Mesenchymal stem cell (in vitro differentiated cells and primary cell): ENCODE results near the gene SMAD6.

Experiments used
- DNase-seq: peaks from one replicate; pipeline ENCODE4 v3.0.0-alpha.2; 2013
- H2AFZ ChIP-seq: one replicate; pipeline ENCODE4 v1.6.1; 2013; ENCODE audit warnings: low read depth, mild to moderate bottlenecking, control low read depth, inconsistent platforms, low read length, moderate library complexity
- H2AK5ac ChIP-seq: 2 replicates; pipeline ENCODE4 v1.6.1; 2013; ENCODE audit warnings: low read length, moderate library complexity, mild to moderate bottlenecking, inconsistent platforms; ENCODE audit not compliant: severe bottlenecking
- H2BK120ac ChIP-seq: one replicate; pipeline ENCODE4 v1.6.1; 2013; ENCODE audit warnings: low read depth, mild to moderate bottlenecking, inconsistent platforms, low read length, moderate library complexity
- H2BK12ac ChIP-seq, 2 experiments: one replicate each; pipeline ENCODE4 v1.6.1; 2013; ENCODE audit warnings: inconsistent platforms in 2 of 2, low read length in 2 of 2, mild to moderate bottlenecking in 2 of 2, moderate library complexity in 2 of 2, control low read depth in 1 of 2
- H2BK15ac ChIP-seq: one replicate; pipeline ENCODE4 v1.6.1; 2013; ENCODE audit warnings: mild to moderate bottlenecking, low read depth, inconsistent platforms; ENCODE audit not compliant: poor library complexity, severe bottlenecking
- H2BK5ac ChIP-seq: 2 replicates; pipeline ENCODE4 v1.6.1; 2013; ENCODE audit warnings: low read depth, mild to moderate bottlenecking, low read length, control low read depth, inconsistent platforms; ENCODE audit not compliant: poor library complexity, severe bottlenecking
- H3K14ac ChIP-seq, 2 experiments: one replicate each; pipeline ENCODE4 v1.6.1; 2013; ENCODE audit warnings: inconsistent platforms in 2 of 2, low read length in 2 of 2, control low read depth in 1 of 2, mild to moderate bottlenecking in 1 of 2, moderate library complexity in 1 of 2
- H3K18ac ChIP-seq, 2 experiments: one replicate each; pipeline ENCODE4 v1.6.1; 2013; ENCODE audit warnings: inconsistent platforms in 2 of 2, low read length in 2 of 2, control low read depth in 1 of 2, low read depth in 1 of 2, mild to moderate bottlenecking in 1 of 2
- H3K23ac ChIP-seq, 2 experiments: one replicate each; pipeline ENCODE4 v1.6.1; 2013; ENCODE audit warnings: inconsistent platforms in 2 of 2, low read length in 2 of 2, mild to moderate bottlenecking in 2 of 2, moderate library complexity in 2 of 2, control low read depth in 1 of 2
- H3K27ac ChIP-seq: 2 replicates; pipeline ENCODE4 v1.5.1; 2013; ENCODE audit warnings: mild to moderate bottlenecking, moderate library complexity, low read length, control low read depth, inconsistent platforms; ENCODE audit not compliant: poor library complexity, severe bottlenecking
- H3K27me3 ChIP-seq, 2 experiments: 2 replicates each; pipeline versions ENCODE4 v1.6.1 to v1.7.0; 2013; ENCODE audit warnings: low read length in 2 of 2, mild to moderate bottlenecking in 2 of 2, moderate library complexity in 2 of 2, control low read depth in 1 of 2, inconsistent platforms in 1 of 2; ENCODE audit not compliant: control insufficient read depth in 1 of 2, insufficient read depth in 1 of 2
- H3K36me3 ChIP-seq, 2 experiments: 2 replicates each; pipeline versions ENCODE4 v1.6.1 to v1.7.0; 2013; ENCODE audit warnings: low read length in 2 of 2, control low read depth in 1 of 2, inconsistent platforms in 1 of 2, low read depth in 1 of 2, mild to moderate bottlenecking in 1 of 2; ENCODE audit not compliant: insufficient read depth in 2 of 2, control insufficient read depth in 1 of 2
- H3K4ac ChIP-seq, 2 experiments: one replicate each; pipeline ENCODE4 v1.6.1; 2013; ENCODE audit warnings: inconsistent platforms in 2 of 2, low read length in 2 of 2, mild to moderate bottlenecking in 2 of 2, moderate library complexity in 2 of 2, control low read depth in 1 of 2, low read depth in 1 of 2
- H3K4me1 ChIP-seq: 2 replicates; pipeline ENCODE4 v1.6.1; 2013; ENCODE audit warnings: low read depth, low read length, control low read depth; ENCODE audit not compliant: control insufficient read depth, insufficient read depth
- H3K4me2 ChIP-seq: 2 replicates; pipeline ENCODE4 v1.6.1; 2013; ENCODE audit warnings: low read length, mild to moderate bottlenecking, inconsistent platforms; ENCODE audit not compliant: poor library complexity, severe bottlenecking
- H3K4me3 ChIP-seq, 2 experiments: 2 replicates each; pipeline versions ENCODE4 v1.5.1 to v1.7.0; 2013; ENCODE audit warnings: low read length in 2 of 2, mild to moderate bottlenecking in 2 of 2, control low read depth in 1 of 2, low read depth in 1 of 2; ENCODE audit not compliant: insufficient read depth in 1 of 2
- H3K79me1 ChIP-seq: replicated peaks from 2 replicates; pipeline ENCODE4 v1.6.1; 2013; ENCODE audit warnings: mild to moderate bottlenecking, control low read depth, low read length, inconsistent platforms; ENCODE audit not compliant: poor library complexity, severe bottlenecking
- H3K9ac ChIP-seq: 2 replicates; pipeline ENCODE4 v1.7.0; 2013; ENCODE audit warnings: mild to moderate bottlenecking, low read length, moderate library complexity
- H3K9me3 ChIP-seq: 2 replicates; pipeline ENCODE4 v1.7.0; 2013; ENCODE audit warnings: mild to moderate bottlenecking, low read length; ENCODE audit not compliant: control insufficient read depth
- H4K8ac ChIP-seq: one replicate; pipeline ENCODE4 v1.6.1; 2013; ENCODE audit warnings: inconsistent platforms, mild to moderate bottlenecking, low read length, moderate library complexity
- H4K91ac ChIP-seq: one replicate; pipeline ENCODE4 v1.6.1; 2013; ENCODE audit warnings: mild to moderate bottlenecking, low read length, inconsistent platforms
- WGBS: methylation state at CpG from one replicate; pipeline ENCODE4 v1.1.7; 2013; ENCODE audit warnings: mixed read lengths; 5-methylcytosine and 5-hydroxymethylcytosine counted together

Gene SMAD6

GRCh38 chr15:66654361-66654738 is 47.7 kb upstream of the SMAD6 start:
- Histone ChIP-seq H2BK15ac (no peak overlapping the region), H3K18ac (peak overlapping the region; percentile 45 to 54), H3K4me3 (no peak overlapping the region), H3K9ac (no peak overlapping the region), H3K23ac (no peak overlapping the region), H2AFZ (no peak overlapping the region), H2AK5ac (no peak overlapping the region), H2BK5ac (no peak overlapping the region), H3K14ac (no peak overlapping the region), H3K4ac (no peak overlapping the region), H2BK120ac (no peak overlapping the region), H3K4me1 (peaks cover 17% of the 10 kb centered on the region), H3K27me3 (peaks cover 0 to 3% of the 10 kb centered on the region in 2 experiments), H3K27ac (no peak overlapping the region), H4K91ac (no peak overlapping the region), H2BK12ac (peak overlapping the region in 1 of 2 experiments; percentile 67), H3K36me3 (peaks cover 0 to 3% of the 10 kb centered on the region in 2 experiments), H3K4me2 (no peak overlapping the region), H4K8ac (peak overlapping the region; percentile 63), H3K9me3 (no peaks in the 10 kb centered on the region), H3K79me1 (no peaks in the 10 kb centered on the region)
- no peak for DNase-seq
- WGBS, result 66% methylated on average over 12 of the region's 12 CpGs

DNA sequence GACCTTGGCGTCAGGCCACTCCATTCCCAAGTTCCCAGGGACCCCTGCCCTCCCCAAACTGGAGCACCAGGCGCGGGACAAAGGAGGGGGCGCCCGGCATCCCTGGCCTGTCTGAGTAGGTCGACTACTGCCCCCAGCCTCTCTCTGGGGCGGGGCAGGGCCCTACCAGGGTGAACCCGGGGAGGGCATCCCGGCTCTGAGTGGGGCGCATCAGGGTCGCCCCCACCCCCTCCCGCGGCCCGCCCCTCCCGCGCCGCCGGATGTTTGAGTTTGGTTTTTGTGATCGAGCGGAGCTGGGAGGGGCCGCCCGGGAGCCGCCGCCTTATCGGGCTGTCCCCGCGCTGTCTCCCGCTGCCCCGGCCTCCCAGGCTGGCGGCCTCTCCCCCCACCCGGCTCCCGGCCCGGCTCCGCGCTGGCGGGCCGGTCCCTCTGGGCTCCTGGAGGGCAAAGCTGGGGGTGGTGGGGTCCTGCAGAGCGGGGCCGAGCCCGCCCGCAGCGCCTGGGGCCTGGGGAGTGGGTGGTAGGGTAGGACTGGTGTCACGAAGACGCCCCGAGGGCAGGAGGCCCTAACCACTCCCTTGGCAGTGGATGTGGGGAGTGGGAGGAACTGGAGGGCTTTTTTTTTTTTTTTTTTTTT is 47.2 kb upstream of the SMAD6 start:
- no peak overlapping the region for H2AFZ ChIP-seq
- H3K4me3 ChIP-seq, result peak overlapping the region in 1 of 2 experiments; percentile 47
- H3K14ac ChIP-seq, result peak overlapping the region in 1 of 2 experiments; percentile 97
- peak overlapping the region; percentile 97 for H2BK15ac ChIP-seq
- H4K8ac ChIP-seq, result peak overlapping the region; percentile 63
- H3K27me3 ChIP-seq, result peaks cover 0 to 3% of the 10 kb centered on the region in 2 experiments
- peak overlapping the region; percentile 67 for H3K4me2 ChIP-seq
- H3K79me1 ChIP-seq, result no peaks in the 10 kb centered on the region
- DNase-seq, result no peak
- H2BK12ac ChIP-seq, result peak overlapping the region in 1 of 2 experiments; percentile 47
- H4K91ac ChIP-seq, result peak overlapping the region; percentile 90
- peaks cover 0 to 3% of the 10 kb centered on the region in 2 experiments for H3K36me3 ChIP-seq
- peak overlapping the region in 1 of 2 experiments; percentile 93 for H3K4ac ChIP-seq
- WGBS, result 16% methylated on average over 39 of the region's 45 CpGs
- no peak overlapping the region for H3K23ac ChIP-seq
- H2BK120ac ChIP-seq, result peak overlapping the region; percentile 99
- H3K9me3 ChIP-seq, result no peaks in the 10 kb centered on the region
- H3K4me1 ChIP-seq, result peaks cover 17% of the 10 kb centered on the region
- no peak overlapping the region for H2AK5ac ChIP-seq
- no peak overlapping the region for H3K27ac ChIP-seq
- no peak overlapping the region for H2BK5ac ChIP-seq
- H3K18ac ChIP-seq, result peak overlapping the region; percentile 63 to 81
- peak overlapping the region; percentile 79 for H3K9ac ChIP-seq

GRCh38 chr15:66655511-66655910 is 46.5 kb upstream of the SMAD6 start:
- H2BK15ac ChIP-seq, result peak overlapping the region; percentile 18
- DNase-seq, result no peak

GRCh38 chr15:66655997-66656396 is 46.0 kb upstream of the SMAD6 start:
- Histone ChIP-seq H2BK12ac (no peak overlapping the region), H3K4me2 (no peak overlapping the region), H2BK15ac (peak overlapping the region; percentile 38), H3K79me1 (no peaks in the 10 kb centered on the region), H3K18ac (no peak overlapping the region), H3K9ac (no peak overlapping the region), H3K36me3 (peaks cover 0 to 3% of the 10 kb centered on the region in 2 experiments), H3K14ac (no peak overlapping the region), H3K27ac (no peak overlapping the region), H2AK5ac (no peak overlapping the region), H3K4me1 (peaks cover 13% of the 10 kb centered on the region), H4K8ac (peak overlapping the region; percentile 72), H3K4ac (no peak overlapping the region), H3K23ac (no peak overlapping the region), H3K4me3 (no peak overlapping the region), H2BK120ac (peak overlapping the region; percentile 57), H3K27me3 (peaks cover 0 to 3% of the 10 kb centered on the region in 2 experiments), H3K9me3 (no peaks in the 10 kb centered on the region), H2AFZ (no peak overlapping the region), H4K91ac (peak overlapping the region; percentile 71), H2BK5ac (no peak overlapping the region)
- 100% methylated on average over 2 of the region's 2 CpGs for WGBS
- no peak for DNase-seq

More at GRCh38 chr15:66655511-66655910, 46.5 kb upstream of the SMAD6 start:
- H3K36me3 ChIP-seq, result peaks cover 0 to 3% of the 10 kb centered on the region in 2 experiments
- H3K4me2 ChIP-seq, result peak overlapping the region; percentile 34
- no peak overlapping the region for H2AFZ ChIP-seq
- peak overlapping the region; percentile 79 for H3K9ac ChIP-seq
- peaks cover 0 to 3% of the 10 kb centered on the region in 2 experiments for H3K27me3 ChIP-seq
- H3K27ac ChIP-seq, result no peak overlapping the region
- H3K18ac ChIP-seq, result peak overlapping the region in 1 of 2 experiments; percentile 50
- peak overlapping the region; percentile 58 for H4K91ac ChIP-seq
- no peak overlapping the region for H3K4me3 ChIP-seq
- no peak overlapping the region for H2AK5ac ChIP-seq
- peaks cover 15% of the 10 kb centered on the region for H3K4me1 ChIP-seq
- H2BK12ac ChIP-seq, result peak overlapping the region; percentile 38 to 95
- H4K8ac ChIP-seq, result peak overlapping the region; percentile 92
- no peak overlapping the region for H2BK120ac ChIP-seq
- H3K4ac ChIP-seq, result peak overlapping the region; percentile 52 to 61
- 86% methylated on average over 13 of the region's 14 CpGs for WGBS
- H3K9me3 ChIP-seq, result no peaks in the 10 kb centered on the region
- no peak overlapping the region for H2BK5ac ChIP-seq
- no peak overlapping the region for H3K14ac ChIP-seq
- peak overlapping the region in 1 of 2 experiments; percentile 68 for H3K23ac ChIP-seq
- no peaks in the 10 kb centered on the region for H3K79me1 ChIP-seq
